ENCODE measurements around the gene CCN5.

Gene CCN5

GRCh38 chr20:44717986-44718385 is 2.8 kb downstream of the CCN5 start:
- FAIRE-seq, result no peak

GRCh38 chr20:44719841-44720240 is 4.7 kb downstream of the CCN5 start:
- FAIRE-seq, result no peak

GRCh38 chr20:44720621-44720996 is 5.4 kb downstream of the CCN5 start:
- FAIRE-seq, result no peak

GRCh38 chr20:44720997-44721784 is 6.0 kb downstream of the CCN5 start:
- FAIRE-seq, result no peak

GRCh38 chr20:44721785-44722054 is 6.6 kb downstream of the CCN5 start:
- FAIRE-seq, result no peak

- FAIRE-seq, result no peak
These were observed 7.8 kb downstream of the CCN5 start for GRCh38 chr20:44722990-44723389.

GRCh38 chr20:44723391-44723790 is 8.2 kb downstream of the CCN5 start:
- FAIRE-seq, result no peak

GRCh38 chr20:44723798-44724362 is 8.7 kb downstream of the CCN5 start:
- FAIRE-seq, result no peak

- no peak for FAIRE-seq
These were observed 9.4 kb downstream of the CCN5 start for GRCh38 chr20:44724423-44725091.

- FAIRE-seq, result no peak
These were observed 10.7 kb downstream of the CCN5 start for GRCh38 chr20:44725837-44726236.

- FAIRE-seq, result no peak
These were observed 11.9 kb downstream of the CCN5 start for GRCh38 chr20:44727039-44727438.

GRCh38 chr20:44727651-44728050 is 12.5 kb downstream of the CCN5 start:
- no peak for FAIRE-seq

GRCh38 chr20:44728801-44729443 is 13.8 kb downstream of the CCN5 start:
- no peak for FAIRE-seq

- FAIRE-seq, result no peak
These were observed 15.3 kb downstream of the CCN5 start for GRCh38 chr20:44730441-44730840.

GRCh38 chr20:44731657-44732056 is 16.5 kb downstream of the CCN5 start:
- FAIRE-seq, result no peak

GRCh38 chr20:44732327-44732726 is 17.2 kb downstream of the CCN5 start:
- no peak for FAIRE-seq

GRCh38 chr20:44733341-44734069 is 18.3 kb downstream of the CCN5 start:
- no peak for FAIRE-seq

GRCh38 chr20:44734938-44735337 is 19.8 kb downstream of the CCN5 start:
- FAIRE-seq, result no peak

- FAIRE-seq, result no peak
These were observed 20.6 kb downstream of the CCN5 start for GRCh38 chr20:44735816-44736169.

GRCh38 chr20:44736170-44737021 is 21.2 kb downstream of the CCN5 start:
- FAIRE-seq, result no peak

GRCh38 chr20:44737116-44737515 is 21.9 kb downstream of the CCN5 start:
- FAIRE-seq, result no peak

GRCh38 chr20:44738813-44739477 is 23.8 kb downstream of the CCN5 start:
- no peak for FAIRE-seq

Data from A204.1 (cell line).